ENCODE measurements around the gene TBPL1. TPM values are rescaled to one million over a fixed set of nuclear protein-coding genes. Genes with fewer than 3 reads are reported as not detected.

The TBPL1 gene
- total and polyA plus RNA-seq, 9 of the 15 experiments (the other 6 are each of a cell fraction or from before 2014, with no cell fraction given) = 78.1 to 152 (median 107) TPM

GRCh38 chr6:133955582-133956415 is 2.8 kb downstream of the TBPL1 start (continued):
- TF ChIP-seq ID3 (CRISPR knock-in tag; IDR thresholded peaks at IDR 0.05) (no peak), ID3 (tag; IDR thresholded peaks at IDR 0.05) (no peak), ZNF696 (CRISPR knock-in tag; conservative IDR thresholded peaks at IDR 0.05) (no peak), ZFP36 (IDR thresholded peaks at IDR 0.05; ENCODE audit: low read depth, low read length, partially characterized antibody) (no peak), SNRNP70 (optimal IDR thresholded peaks at IDR 0.05; ENCODE audit: low read depth, low read length) (no peak), NFATC3 (IDR thresholded peaks at IDR 0.05) (no peak), NR2C2 (CRISPR knock-in tag; IDR thresholded peaks at IDR 0.05) (no peak), NR2C2 (tag; IDR thresholded peaks at IDR 0.05) (no peak), CHD4 (IDR thresholded peaks at IDR 0.05; ENCODE audit: insufficient read depth, insufficient replicate concordance, low read depth, low read length, poor library complexity, severe bottlenecking) (no peak), MAFF (IDR thresholded peaks at IDR 0.05; ENCODE audit: low read length) (peak; percentile 97), FOXK2 (conservative IDR thresholded peaks at IDR 0.05 in 1 of 2, IDR thresholded peaks at IDR 0.05 in 1 of 2; ENCODE audit: low read depth in 2 of 2) (no peak), TRIM24 (IDR thresholded peaks at IDR 0.05) (peak; percentile 10 to 21; a peak in 2 of 4 replicates), BRD9 (IDR thresholded peaks at IDR 0.05; ENCODE audit: low read depth, partially characterized antibody) (peak; percentile 18), ZNF507 (tag; conservative IDR thresholded peaks at IDR 0.05) (no peak), KDM5B (IDR thresholded peaks at IDR 0.05; ENCODE audit: insufficient replicate concordance, low read depth, low read length) (no peak)
- TF ChIP-seq, protein P1, sequence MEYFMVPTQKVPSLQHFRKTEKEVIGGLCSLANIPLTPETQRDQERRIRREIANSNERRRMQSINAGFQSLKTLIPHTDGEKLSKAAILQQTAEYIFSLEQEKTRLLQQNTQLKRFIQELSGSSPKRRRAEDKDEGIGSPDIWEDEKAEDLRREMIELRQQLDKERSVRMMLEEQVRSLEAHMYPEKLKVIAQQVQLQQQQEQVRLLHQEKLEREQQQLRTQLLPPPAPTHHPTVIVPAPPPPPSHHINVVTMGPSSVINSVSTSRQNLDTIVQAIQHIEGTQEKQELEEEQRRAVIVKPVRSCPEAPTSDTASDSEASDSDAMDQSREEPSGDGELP (CRISPR knock-in tag; IDR thresholded peaks at IDR 0.05; ENCODE audit: borderline replicate concordance) = no peak
- TF ChIP-seq, protein P2, sequence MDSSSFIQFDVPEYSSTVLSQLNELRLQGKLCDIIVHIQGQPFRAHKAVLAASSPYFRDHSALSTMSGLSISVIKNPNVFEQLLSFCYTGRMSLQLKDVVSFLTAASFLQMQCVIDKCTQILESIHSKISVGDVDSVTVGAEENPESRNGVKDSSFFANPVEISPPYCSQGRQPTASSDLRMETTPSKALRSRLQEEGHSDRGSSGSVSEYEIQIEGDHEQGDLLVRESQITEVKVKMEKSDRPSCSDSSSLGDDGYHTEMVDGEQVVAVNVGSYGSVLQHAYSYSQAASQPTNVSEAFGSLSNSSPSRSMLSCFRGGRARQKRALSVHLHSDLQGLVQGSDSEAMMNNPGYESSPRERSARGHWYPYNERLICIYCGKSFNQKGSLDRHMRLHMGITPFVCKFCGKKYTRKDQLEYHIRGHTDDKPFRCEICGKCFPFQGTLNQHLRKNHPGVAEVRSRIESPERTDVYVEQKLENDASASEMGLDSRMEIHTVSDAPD (CRISPR knock-in tag; IDR thresholded peaks at IDR 0.05) = no peak
- TF ChIP-seq, protein P3, sequence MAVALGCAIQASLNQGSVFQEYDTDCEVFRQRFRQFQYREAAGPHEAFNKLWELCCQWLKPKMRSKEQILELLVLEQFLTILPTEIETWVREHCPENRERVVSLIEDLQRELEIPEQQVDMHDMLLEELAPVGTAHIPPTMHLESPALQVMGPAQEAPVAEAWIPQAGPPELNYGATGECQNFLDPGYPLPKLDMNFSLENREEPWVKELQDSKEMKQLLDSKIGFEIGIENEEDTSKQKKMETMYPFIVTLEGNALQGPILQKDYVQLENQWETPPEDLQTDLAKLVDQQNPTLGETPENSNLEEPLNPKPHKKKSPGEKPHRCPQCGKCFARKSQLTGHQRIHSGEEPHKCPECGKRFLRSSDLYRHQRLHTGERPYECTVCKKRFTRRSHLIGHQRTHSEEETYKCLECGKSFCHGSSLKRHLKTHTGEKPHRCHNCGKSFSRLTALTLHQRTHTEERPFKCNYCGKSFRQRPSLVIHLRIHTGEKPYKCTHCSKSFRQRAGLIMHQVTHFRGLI (CRISPR knock-in tag; IDR thresholded peaks at IDR 0.05) = no peak
- TF ChIP-seq, protein P4, sequence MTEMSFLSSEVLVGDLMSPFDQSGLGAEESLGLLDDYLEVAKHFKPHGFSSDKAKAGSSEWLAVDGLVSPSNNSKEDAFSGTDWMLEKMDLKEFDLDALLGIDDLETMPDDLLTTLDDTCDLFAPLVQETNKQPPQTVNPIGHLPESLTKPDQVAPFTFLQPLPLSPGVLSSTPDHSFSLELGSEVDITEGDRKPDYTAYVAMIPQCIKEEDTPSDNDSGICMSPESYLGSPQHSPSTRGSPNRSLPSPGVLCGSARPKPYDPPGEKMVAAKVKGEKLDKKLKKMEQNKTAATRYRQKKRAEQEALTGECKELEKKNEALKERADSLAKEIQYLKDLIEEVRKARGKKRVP (CRISPR knock-in tag; IDR thresholded peaks at IDR 0.05) = peak; percentile 61; the same call in 1 of the 2 replicates
- TF ChIP-seq, protein P5, sequence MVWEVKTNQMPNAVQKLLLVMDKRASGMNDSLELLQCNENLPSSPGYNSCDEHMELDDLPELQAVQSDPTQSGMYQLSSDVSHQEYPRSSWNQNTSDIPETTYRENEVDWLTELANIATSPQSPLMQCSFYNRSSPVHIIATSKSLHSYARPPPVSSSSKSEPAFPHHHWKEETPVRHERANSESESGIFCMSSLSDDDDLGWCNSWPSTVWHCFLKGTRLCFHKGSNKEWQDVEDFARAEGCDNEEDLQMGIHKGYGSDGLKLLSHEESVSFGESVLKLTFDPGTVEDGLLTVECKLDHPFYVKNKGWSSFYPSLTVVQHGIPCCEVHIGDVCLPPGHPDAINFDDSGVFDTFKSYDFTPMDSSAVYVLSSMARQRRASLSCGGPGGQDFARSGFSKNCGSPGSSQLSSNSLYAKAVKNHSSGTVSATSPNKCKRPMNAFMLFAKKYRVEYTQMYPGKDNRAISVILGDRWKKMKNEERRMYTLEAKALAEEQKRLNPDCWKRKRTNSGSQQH (CRISPR knock-in tag; IDR thresholded peaks at IDR 0.05) = no peak

Data from K562 (cell line).